NCI-H1694 (cell line): ENCODE data around the gene SLC4A8.
"Not testable (repeated sequence)": the region's sequence is repeated elsewhere in the genome, so short reads cannot be mapped to it uniquely, and the experiment has no call there.

Experiments
- DNase-seq: peaks from one replicate; lab custom pipeline; 2025; lab: John Stamatoyannopoulos, UW

SLC4A8 gene

GRCh38 chr12:51430196-51430895 is 5.7 kb downstream of the SLC4A8 start:
- DNase-seq, result no peak

GRCh38 chr12:51432921-51433320 is 8.3 kb downstream of the SLC4A8 start:
- no peak for DNase-seq

- no peak for DNase-seq
Measured at GRCh38 chr12:51434305-51434704, 9.7 kb downstream of the SLC4A8 start.

GRCh38 chr12:51437431-51437830 is 12.8 kb downstream of the SLC4A8 start:
- no peak for DNase-seq

- no peak for DNase-seq
Measured at GRCh38 chr12:51439330-51439729, 14.7 kb downstream of the SLC4A8 start.

GRCh38 chr12:51441583-51441982 is 17.0 kb downstream of the SLC4A8 start:
- no peak for DNase-seq

GRCh38 chr12:51442324-51442723 is 17.7 kb downstream of the SLC4A8 start:
- no peak for DNase-seq

- DNase-seq, result no peak
Measured at GRCh38 chr12:51443573-51443972, 18.9 kb downstream of the SLC4A8 start.

- no peak for DNase-seq
Measured at GRCh38 chr12:51448618-51449256, 24.1 kb downstream of the SLC4A8 start.

- no peak for DNase-seq
Measured at GRCh38 chr12:51449580-51450246, 25.1 kb downstream of the SLC4A8 start.

- DNase-seq, result no peak
Measured at GRCh38 chr12:51450333-51450732, 25.7 kb downstream of the SLC4A8 start.

GRCh38 chr12:51450806-51451205 is 26.2 kb downstream of the SLC4A8 start:
- no peak for DNase-seq

GRCh38 chr12:51454016-51454415 is 29.4 kb downstream of the SLC4A8 start:
- DNase-seq, result not testable (repeated sequence)

GRCh38 chr12:51455050-51455449 is 30.4 kb downstream of the SLC4A8 start:
- not testable (repeated sequence) for DNase-seq

- DNase-seq, result no peak
Measured at GRCh38 chr12:51458635-51459034, 34.0 kb downstream of the SLC4A8 start.

- DNase-seq, result no peak
Measured at GRCh38 chr12:51460519-51460918, 35.9 kb downstream of the SLC4A8 start.

- DNase-seq, result no peak
Measured at GRCh38 chr12:51465491-51465890, 40.9 kb downstream of the SLC4A8 start.

GRCh38 chr12:51470116-51470515 is 45.5 kb downstream of the SLC4A8 start:
- no peak for DNase-seq

GRCh38 chr12:51471111-51471864 is 46.7 kb downstream of the SLC4A8 start:
- DNase-seq, result no peak

- no peak for DNase-seq
Measured at GRCh38 chr12:51472984-51473383, 48.4 kb downstream of the SLC4A8 start.

- no peak for DNase-seq
Measured at GRCh38 chr12:51473947-51474346, 49.3 kb downstream of the SLC4A8 start.

GRCh38 chr12:51475543-51475942 is 50.9 kb downstream of the SLC4A8 start:
- no peak for DNase-seq

GRCh38 chr12:51480978-51481377 is 56.3 kb downstream of the SLC4A8 start:
- no peak for DNase-seq
